IMR-90 (cell line): ENCODE measurements around the gene ASB14. TPM values are rescaled to one million over a fixed set of nuclear protein-coding genes. Genes with fewer than 3 reads are reported as not detected.

Experiments used
- ATAC-seq: fragments of 200-7000 bp; cut with Tn5 transposase; 2 replicates; pipeline ENCODE4 v1.9.1; 2020; ENCODE audit warnings: low read depth, mild to moderate bottlenecking, moderate library complexity
- BruUV-seq: library from RNA; stranded (reverse); fragments of 400-500 nt; replicated peaks from 2 replicates; lab custom pipeline; 2021; lab: Mats Ljungman, UMichigan
- CTCF ChIA-PET: fragments of 300-600 bp; formaldehyde crosslinking; extraction: SDS; loops from one replicate; lab custom pipeline; 2021; ENCODE audit warnings: antibody characterized with exemption; lab: Yijun Ruan, JAX
- POLR2A ChIA-PET: fragments of 300-600 bp; sonication (Branson Sonifier 250); formaldehyde crosslinking; loops from one replicate; lab custom pipeline; 2022; ENCODE audit warnings: antibody characterized with exemption; ENCODE audit not compliant: unreplicated experiment; lab: Charles Lee
- DNase-seq: peaks from one replicate; pipeline ENCODE4 v3.0.0; 2013
- H2AFZ ChIP-seq: replicated peaks from 2 replicates; pipeline ENCODE3; 2013; ENCODE audit warnings: low read length, mild to moderate bottlenecking; ENCODE audit not compliant: poor library complexity
- H2AK5ac ChIP-seq: 2 replicates; pipeline ENCODE4 v1.6.1; 2013; ENCODE audit warnings: low read depth, low read length, inconsistent platforms
- H2AK9ac ChIP-seq: replicated peaks from 2 replicates; pipeline ENCODE3; 2013; ENCODE audit warnings: mild to moderate bottlenecking, low read depth, low read length, moderate library complexity; ENCODE audit not compliant: poor library complexity
- H2BK120ac ChIP-seq: 2 replicates; pipeline ENCODE4 v1.6.1; 2013; ENCODE audit warnings: low read depth, low read length, inconsistent platforms
- H2BK15ac ChIP-seq: 3 replicates; pipeline ENCODE4 v1.6.1; 2013; ENCODE audit warnings: low read depth, low read length, inconsistent platforms
- H2BK20ac ChIP-seq: 2 replicates; pipeline ENCODE4 v1.6.1; 2013; ENCODE audit warnings: low read depth, mild to moderate bottlenecking, inconsistent platforms, low read length, moderate library complexity
- H2BK5ac ChIP-seq: 2 replicates; pipeline ENCODE4 v1.6.1; 2013; ENCODE audit warnings: mild to moderate bottlenecking, low read depth, low read length, inconsistent platforms; ENCODE audit not compliant: poor library complexity, severe bottlenecking
- H3K14ac ChIP-seq: replicated peaks from 2 replicates; pipeline ENCODE4 v1.6.1; 2013; ENCODE audit warnings: low read depth, low read length, inconsistent platforms
- H3K18ac ChIP-seq: 2 replicates; pipeline ENCODE4 v1.6.1; 2013; ENCODE audit warnings: low read depth, low read length, control low read depth
- H3K23ac ChIP-seq: 2 replicates; pipeline ENCODE4 v1.6.1; 2013; ENCODE audit warnings: low read depth, low read length, inconsistent platforms
- H3K27ac ChIP-seq: 2 replicates; pipeline ENCODE4 v1.5.1; 2013; ENCODE audit warnings: mild to moderate bottlenecking, control low read depth, low read length; ENCODE audit not compliant: insufficient read depth
- H3K27me3 ChIP-seq: 2 replicates; pipeline ENCODE4 v1.6.1; 2013; ENCODE audit warnings: low read length; ENCODE audit not compliant: control insufficient read depth, insufficient read depth
- H3K36me3 ChIP-seq: 2 replicates; pipeline ENCODE4 v1.6.1; 2013; ENCODE audit warnings: low read length, mixed read lengths; ENCODE audit not compliant: control insufficient read depth, insufficient read depth
- H3K4ac ChIP-seq: 2 replicates; pipeline ENCODE4 v1.6.1; 2013; ENCODE audit warnings: low read depth, low read length, inconsistent platforms
- H3K4me1 ChIP-seq: 2 replicates; pipeline ENCODE4 v1.6.1; 2013; ENCODE audit warnings: low read length, mixed read lengths; ENCODE audit not compliant: control insufficient read depth, insufficient read depth
- H3K4me2 ChIP-seq: 2 replicates; pipeline ENCODE4 v1.6.1; 2013; ENCODE audit warnings: low read depth, mild to moderate bottlenecking, control low read depth, low read length, moderate library complexity
- H3K4me3 ChIP-seq: 2 replicates; pipeline ENCODE4 v1.5.1; 2013; ENCODE audit warnings: low read depth, mild to moderate bottlenecking, control low read depth, low read length, moderate library complexity; ENCODE audit not compliant: insufficient read depth
- H3K56ac ChIP-seq: 2 replicates; pipeline ENCODE4 v1.6.1; 2013; ENCODE audit warnings: low read length, inconsistent platforms; ENCODE audit not compliant: insufficient read depth; ENCODE audit errors: extremely low read depth
- H3K79me1 ChIP-seq, 2 experiments: 2 replicates each; pipeline ENCODE4 v1.6.1; 2013; ENCODE audit warnings: low read length in 2 of 2, inconsistent platforms in 1 of 2, low read depth in 1 of 2
- H3K9ac ChIP-seq: 2 replicates; pipeline ENCODE4 v1.6.1; 2013; ENCODE audit warnings: low read depth, low read length, control low read depth
- H3K9me1 ChIP-seq: 2 replicates; pipeline ENCODE4 v1.6.1; 2013; ENCODE audit warnings: low read length, inconsistent platforms; ENCODE audit not compliant: insufficient read depth
- H3K9me3 ChIP-seq: 2 replicates; pipeline ENCODE4 v1.6.1; 2013; ENCODE audit warnings: low read length; ENCODE audit not compliant: control insufficient read depth, insufficient read depth
- H4K20me1 ChIP-seq: 2 replicates; pipeline ENCODE4 v1.6.1; 2013; ENCODE audit warnings: low read length, inconsistent platforms; ENCODE audit not compliant: insufficient read depth
- H4K5ac ChIP-seq: 2 replicates; pipeline ENCODE4 v1.6.1; 2013; ENCODE audit warnings: mild to moderate bottlenecking, low read depth, low read length, control low read depth
- H4K8ac ChIP-seq, 2 experiments: 2 replicates each; pipeline ENCODE4 v1.6.1; 2013; ENCODE audit warnings: low read depth in 2 of 2, low read length in 2 of 2, control low read depth in 1 of 2, inconsistent platforms in 1 of 2
- H4K91ac ChIP-seq: 2 replicates; pipeline ENCODE4 v1.6.1; 2013; ENCODE audit warnings: low read depth, low read length, inconsistent platforms; ENCODE audit not compliant: insufficient read depth
- BHLHE40 ChIP-seq: fragments of 150-350 bp; IDR thresholded peaks from 2 replicates; pipeline ENCODE4 v1.6.1; 2016; ENCODE audit warnings: mild to moderate bottlenecking, low read depth, low read length
- CEBPB ChIP-seq: IDR thresholded peaks from 2 replicates; pipeline ENCODE4 v1.6.1; 2012; ENCODE audit warnings: low read depth, low read length, improper control_type of control experiment
- CHD1 ChIP-seq: IDR thresholded peaks from 2 replicates; pipeline ENCODE4 v1.6.1; 2012; ENCODE audit warnings: low read depth, low read length, improper control_type of control experiment
- CTCF ChIP-seq: conservative IDR thresholded peaks from 2 replicates; pipeline ENCODE4 v1.5.1; 2012; ENCODE audit warnings: mild to moderate bottlenecking, low read depth, low read length, improper control_type of control experiment
- ELK1 ChIP-seq: fragments of 150-350 bp; IDR thresholded peaks from 2 replicates; pipeline ENCODE4 v1.6.1; 2016; ENCODE audit warnings: low read depth, mild to moderate bottlenecking, low read length, moderate library complexity, borderline replicate concordance
- FOS ChIP-seq: fragments of 150-350 bp; IDR thresholded peaks from 2 replicates; pipeline ENCODE4 v1.6.1; 2016; ENCODE audit warnings: low read depth, low read length
- MAZ ChIP-seq: IDR thresholded peaks from 2 replicates; pipeline ENCODE4 v1.6.1; 2012; ENCODE audit warnings: low read depth, mild to moderate bottlenecking, low read length, improper control_type of control experiment, moderate library complexity, borderline replicate concordance
- MXI1 ChIP-seq: IDR thresholded peaks from 2 replicates; pipeline ENCODE4 v1.6.1; 2012; ENCODE audit warnings: low read depth, mild to moderate bottlenecking, low read length, moderate library complexity, borderline replicate concordance
- NFE2L2 ChIP-seq: fragments of 150-350 bp; IDR thresholded peaks from 2 replicates; pipeline ENCODE4 v1.6.1; 2016; ENCODE audit warnings: low read depth, mild to moderate bottlenecking, low read length
- POLR2A ChIP-seq: IDR thresholded peaks from 2 replicates; pipeline ENCODE4 v1.6.1; 2012; ENCODE audit warnings: mild to moderate bottlenecking, low read depth, low read length
- RAD21 ChIP-seq: IDR thresholded peaks from 2 replicates; pipeline ENCODE4 v1.6.1; 2012; ENCODE audit warnings: low read length, improper control_type of control experiment
- RCOR1 ChIP-seq: IDR thresholded peaks from 2 replicates; pipeline ENCODE4 v1.6.1; 2012; ENCODE audit warnings: mild to moderate bottlenecking, low read length, improper control_type of control experiment; ENCODE audit not compliant: insufficient replicate concordance
- RFX5 ChIP-seq: IDR thresholded peaks from 2 replicates; pipeline ENCODE4 v1.8.0; 2012; ENCODE audit warnings: low read depth, mild to moderate bottlenecking, low read length, moderate library complexity
- SMC3 ChIP-seq: fragments of 150-350 bp; IDR thresholded peaks from 2 replicates; pipeline ENCODE4 v1.6.1; 2016; ENCODE audit warnings: low read depth, mild to moderate bottlenecking, antibody characterized with exemption, low read length, moderate library complexity
- whole genome bisulfite sequencing, 2 experiments: methylation state at CpG; one replicate each; pipeline versions ENCODE4 v1.1.5 to v1.1.7; 2013; ENCODE audit warnings: missing lambda C conversion rate in 2 of 2; ENCODE audit not compliant: insufficient read length in 1 of 2; ENCODE audit errors: extremely low coverage in 2 of 2; 5-methylcytosine and 5-hydroxymethylcytosine counted together
- dilution Hi-C: fragments of 300-500 bp; cut with HindIII; formaldehyde crosslinking; loops from one replicate; pipeline ENCODE4 v1.14.3; 2018; ENCODE audit warnings: low sequenced_read_pairs; ENCODE audit not compliant: unreplicated experiment
- in situ Hi-C: fragments of 300-500 bp; cut with MboI; formaldehyde crosslinking; loops from 3 replicates; pipeline ENCODE4 v1.14.3; 2019; ENCODE audit warnings: low sequenced_read_pairs, inconsistent platforms, mixed read lengths
- intact Hi-C: fragments of 100-400 bp; cut with micrococcal nuclease; formaldehyde crosslinking; loops from 2 replicates; pipeline ENCODE4 v1.10.0; 2022
- polyA plus RNA-seq, 3 experiments: library from polyadenylated mRNA; depleted of rRNA; stranded (reverse); fragments of >200 nt; gene quantifications; 2 replicates each; pipeline ENCODE4 v1.2.3, GENCODE V29; 2012; ENCODE audit warnings: low replicate concordance in 1 of 3
- total RNA-seq: library from RNA; depleted of rRNA; stranded (reverse); fragments of >200 nt; gene quantifications from 2 replicates; pipeline ENCODE4 v1.2.3, GENCODE V29; 2012
- TF ChIP-seq, protein P1 (sequence below): fragments of 150-350 bp; IDR thresholded peaks from 2 replicates; pipeline ENCODE4 v1.6.1; 2017; ENCODE audit warnings: mild to moderate bottlenecking, antibody characterized with exemption, low read length, low read depth

ASB14 gene
- total and polyA plus RNA-seq, 2 of the 4 experiments (the other 2 are of a cell fraction): not detected

- no peak overlapping the region for H2BK120ac ChIP-seq
- ChIA-PET POLR2A (no interaction called here), CTCF (interaction anchor here (0.6 kb wide), 1 partner anchor 120 kb away, joined by 3 read pairs; no protein-coding TSS in a partner anchor)
- no peak overlapping the region for H2AFZ ChIP-seq
- H3K56ac ChIP-seq: no peak overlapping the region
- peaks cover 6% of the 10 kb centered on the region for H3K4me1 ChIP-seq
- H4K5ac ChIP-seq: no peak overlapping the region
- no peak overlapping the region for H2AK9ac ChIP-seq
- H2BK5ac ChIP-seq: no peak overlapping the region
- H3K9me1 ChIP-seq: peaks cover 7% of the 10 kb centered on the region
- peaks cover 3% of the 10 kb centered on the region; the same call in 1 of the 2 replicates for H3K9me3 ChIP-seq
- no peak overlapping the region for H3K4me2 ChIP-seq
- WGBS, 2 experiments: no CpG with 5 or more reads among the region's 1 CpG
- H3K4ac ChIP-seq: no peak overlapping the region
- H2BK20ac ChIP-seq: no peak overlapping the region
- no peak overlapping the region for H3K23ac ChIP-seq
- H4K8ac ChIP-seq: no peak overlapping the region
- no TSS peak for BruUV-seq
- TF ChIP-seq CHD1 (no peak), FOS (no peak), RAD21 (no peak), POLR2A (no peak), CTCF (no peak), SMC3 (no peak), MAZ (no peak), NFE2L2 (no peak), CEBPB (no peak), BHLHE40 (no peak), ELK1 (no peak), RFX5 (no peak), RCOR1 (no peak), MXI1 (no peak)
- TF ChIP-seq, protein P1, sequence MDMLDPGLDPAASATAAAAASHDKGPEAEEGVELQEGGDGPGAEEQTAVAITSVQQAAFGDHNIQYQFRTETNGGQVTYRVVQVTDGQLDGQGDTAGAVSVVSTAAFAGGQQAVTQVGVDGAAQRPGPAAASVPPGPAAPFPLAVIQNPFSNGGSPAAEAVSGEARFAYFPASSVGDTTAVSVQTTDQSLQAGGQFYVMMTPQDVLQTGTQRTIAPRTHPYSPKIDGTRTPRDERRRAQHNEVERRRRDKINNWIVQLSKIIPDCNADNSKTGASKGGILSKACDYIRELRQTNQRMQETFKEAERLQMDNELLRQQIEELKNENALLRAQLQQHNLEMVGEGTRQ: no peak
- H3K79me1 ChIP-seq: no peaks in the 10 kb centered on the region
- no peak overlapping the region for H3K27ac ChIP-seq
- H3K36me3 ChIP-seq: no peaks in the 10 kb centered on the region
- intact Hi-C loops: no loop called here
- dilution Hi-C loops: no loop called here
- no peak overlapping the region for H2BK15ac ChIP-seq
- H3K4me3 ChIP-seq: no peak overlapping the region
- no peak overlapping the region for H4K91ac ChIP-seq
- DNase-seq: peak; percentile 51
- H2AK5ac ChIP-seq: no peak overlapping the region
- no peak overlapping the region for H3K18ac ChIP-seq
- no peak overlapping the region for H3K9ac ChIP-seq
- H3K14ac ChIP-seq: no peak overlapping the region
- no peaks in the 10 kb centered on the region for H3K27me3 ChIP-seq
- in situ Hi-C loops: no loop called here
- H4K20me1 ChIP-seq: no peaks in the 10 kb centered on the region
- peak; percentile 32; the same call in 1 of the 2 replicates for ATAC-seq
Observed at GRCh38 chr3:57281715-57282114, 10.8 kb downstream of the ASB14 start.
